ENCODE measurements around the gene MMP28. TPM values are rescaled to one million over a fixed set of nuclear protein-coding genes. Genes with fewer than 3 reads are reported as not detected.

The MMP28 gene
- polyA plus RNA-seq, 2 donors: 14.8 to 21.7 TPM

GRCh38 chr17:35801583-35802224 is 6.3 kb upstream of the MMP28 start:
- Histone ChIP-seq H3K4me1 (ENCODE audit: control insufficient read depth in 2 of 2, insufficient read depth in 2 of 2, low read length in 1 of 2) (peaks cover 0 to 2% of the 10 kb centered on the region in 2 donors), H3K4me3 (ENCODE audit: low read depth in 1 of 2, low read length in 2 of 2) (no peak overlapping the region), H3K27me3 (ENCODE audit: control insufficient read depth in 1 of 2, insufficient read depth in 2 of 2, low read length in 2 of 2) (no peaks in the 10 kb centered on the region), H3K9me3 (ENCODE audit: control insufficient read depth in 2 of 2, insufficient read depth in 1 of 2, low read depth in 1 of 2, low read length in 1 of 2) (no peaks in the 10 kb centered on the region), H3K27ac (ENCODE audit: low read depth in 2 of 2, low read length in 1 of 2) (peak overlapping the region in 1 of 2 donors; percentile 34), H3K36me3 (ENCODE audit: control insufficient read depth in 2 of 2, insufficient read depth in 2 of 2, low read length in 1 of 2) (no peaks in the 10 kb centered on the region)
- 50 to 62% methylated on average over 9 of the region's 9 CpGs for WGBS, 2 donors

- Histone ChIP-seq H3K4me3 (ENCODE audit: low read depth in 1 of 2, low read length in 2 of 2) (no peak overlapping the region), H3K4me1 (ENCODE audit: control insufficient read depth in 2 of 2, insufficient read depth in 2 of 2, low read length in 1 of 2) (peaks cover 0 to 8% of the 10 kb centered on the region in 2 donors), H3K27me3 (ENCODE audit: control insufficient read depth in 1 of 2, insufficient read depth in 2 of 2, low read length in 2 of 2) (no peaks in the 10 kb centered on the region), H3K9me3 (ENCODE audit: control insufficient read depth in 2 of 2, insufficient read depth in 1 of 2, low read depth in 1 of 2, low read length in 1 of 2) (no peaks in the 10 kb centered on the region), H3K27ac (ENCODE audit: low read depth in 2 of 2, low read length in 1 of 2) (peak overlapping the region; percentile 45 to 74), H3K36me3 (ENCODE audit: control insufficient read depth in 2 of 2, insufficient read depth in 2 of 2, low read length in 1 of 2) (no peaks in the 10 kb centered on the region)
These were observed 4.5 kb upstream of the MMP28 start for GRCh38 chr17:35799942-35800341.

- Histone ChIP-seq H3K4me3 (ENCODE audit: low read depth in 1 of 2, low read length in 2 of 2) (no peak overlapping the region), H3K4me1 (ENCODE audit: control insufficient read depth in 2 of 2, insufficient read depth in 2 of 2, low read length in 1 of 2) (peaks cover 3 to 11% of the 10 kb centered on the region in 2 donors), H3K27me3 (ENCODE audit: control insufficient read depth in 1 of 2, insufficient read depth in 2 of 2, low read length in 2 of 2) (no peaks in the 10 kb centered on the region), H3K27ac (ENCODE audit: low read depth in 2 of 2, low read length in 1 of 2) (no peak overlapping the region), H3K9me3 (ENCODE audit: control insufficient read depth in 2 of 2, insufficient read depth in 1 of 2, low read depth in 1 of 2, low read length in 1 of 2) (no peaks in the 10 kb centered on the region), H3K36me3 (ENCODE audit: control insufficient read depth in 2 of 2, insufficient read depth in 2 of 2, low read length in 1 of 2) (no peaks in the 10 kb centered on the region)
- 75 to 87% methylated on average over 5 of the region's 5 CpGs for WGBS, 2 donors
These were observed 2.5 kb upstream of the MMP28 start for GRCh38 chr17:35797918-35798317.

GRCh38 chr17:35797370-35797769 is 1.9 kb upstream of the MMP28 start:
- Histone ChIP-seq H3K27me3 (ENCODE audit: control insufficient read depth in 1 of 2, insufficient read depth in 2 of 2, low read length in 2 of 2) (no peaks in the 10 kb centered on the region), H3K36me3 (ENCODE audit: control insufficient read depth in 2 of 2, insufficient read depth in 2 of 2, low read length in 1 of 2) (no peaks in the 10 kb centered on the region), H3K9me3 (ENCODE audit: control insufficient read depth in 2 of 2, insufficient read depth in 1 of 2, low read depth in 1 of 2, low read length in 1 of 2) (no peaks in the 10 kb centered on the region), H3K4me1 (ENCODE audit: control insufficient read depth in 2 of 2, insufficient read depth in 2 of 2, low read length in 1 of 2) (peaks cover 3 to 11% of the 10 kb centered on the region in 2 donors), H3K4me3 (ENCODE audit: low read depth in 1 of 2, low read length in 2 of 2) (no peak overlapping the region), H3K27ac (ENCODE audit: low read depth in 2 of 2, low read length in 1 of 2) (no peak overlapping the region)
- WGBS, 2 donors: 56 to 62% methylated on average over 4 of the region's 4 CpGs

GRCh38 chr17:35796942-35797341 is 1.5 kb upstream of the MMP28 start:
- Histone ChIP-seq H3K9me3 (ENCODE audit: control insufficient read depth in 2 of 2, insufficient read depth in 1 of 2, low read depth in 1 of 2, low read length in 1 of 2) (no peaks in the 10 kb centered on the region), H3K4me1 (ENCODE audit: control insufficient read depth in 2 of 2, insufficient read depth in 2 of 2, low read length in 1 of 2) (peaks cover 3 to 12% of the 10 kb centered on the region in 2 donors), H3K4me3 (ENCODE audit: low read depth in 1 of 2, low read length in 2 of 2) (no peak overlapping the region), H3K27ac (ENCODE audit: low read depth in 2 of 2, low read length in 1 of 2) (no peak overlapping the region), H3K27me3 (ENCODE audit: control insufficient read depth in 1 of 2, insufficient read depth in 2 of 2, low read length in 2 of 2) (no peaks in the 10 kb centered on the region), H3K36me3 (ENCODE audit: control insufficient read depth in 2 of 2, insufficient read depth in 2 of 2, low read length in 1 of 2) (no peaks in the 10 kb centered on the region)
- whole genome bisulfite sequencing, 2 donors: 81 to 100% methylated on average over 1 of the region's 1 CpG

- H3K27me3 ChIP-seq (ENCODE audit: control insufficient read depth in 1 of 2, insufficient read depth in 2 of 2, low read length in 2 of 2): no peaks in the 10 kb centered on the region
- H3K27ac ChIP-seq (ENCODE audit: low read depth in 2 of 2, low read length in 1 of 2): peak overlapping the region; percentile 57 to 62
- no peaks in the 10 kb centered on the region for H3K36me3 ChIP-seq (ENCODE audit: control insufficient read depth in 2 of 2, insufficient read depth in 2 of 2, low read length in 1 of 2)
- WGBS, 2 donors: 31 to 34% methylated on average over 8 of the region's 8 CpGs
- H3K4me1 ChIP-seq (ENCODE audit: control insufficient read depth in 2 of 2, insufficient read depth in 2 of 2, low read length in 1 of 2): peaks cover 3 to 11% of the 10 kb centered on the region in 2 donors
- H3K9me3 ChIP-seq (ENCODE audit: control insufficient read depth in 2 of 2, insufficient read depth in 1 of 2, low read depth in 1 of 2, low read length in 1 of 2): no peaks in the 10 kb centered on the region
- peak overlapping the region; percentile 64 to 65 for H3K4me3 ChIP-seq (ENCODE audit: low read depth in 1 of 2, low read length in 2 of 2)
These were observed 427 bp upstream of the MMP28 start for GRCh38 chr17:35795871-35796265.

GRCh38 chr17:35793257-35793656 is 2.2 kb downstream of the MMP28 start:
- Histone ChIP-seq H3K27ac (ENCODE audit: low read depth in 2 of 2, low read length in 1 of 2) (peak overlapping the region in 1 of 2 donors; percentile 33), H3K36me3 (ENCODE audit: control insufficient read depth in 2 of 2, insufficient read depth in 2 of 2, low read length in 1 of 2) (no peaks in the 10 kb centered on the region), H3K4me3 (ENCODE audit: low read depth in 1 of 2, low read length in 2 of 2) (peak overlapping the region in 1 of 2 donors; percentile 13), H3K4me1 (ENCODE audit: control insufficient read depth in 2 of 2, insufficient read depth in 2 of 2, low read length in 1 of 2) (peaks cover 3 to 11% of the 10 kb centered on the region in 2 donors), H3K27me3 (ENCODE audit: control insufficient read depth in 1 of 2, insufficient read depth in 2 of 2, low read length in 2 of 2) (no peaks in the 10 kb centered on the region), H3K9me3 (ENCODE audit: control insufficient read depth in 2 of 2, insufficient read depth in 1 of 2, low read depth in 1 of 2, low read length in 1 of 2) (no peaks in the 10 kb centered on the region)
- 62 to 70% methylated on average over 3 of the region's 3 CpGs for WGBS, 2 donors

- no peaks in the 10 kb centered on the region for H3K36me3 ChIP-seq (ENCODE audit: control insufficient read depth in 2 of 2, insufficient read depth in 2 of 2, low read length in 1 of 2)
- no peaks in the 10 kb centered on the region for H3K27me3 ChIP-seq (ENCODE audit: control insufficient read depth in 1 of 2, insufficient read depth in 2 of 2, low read length in 2 of 2)
- WGBS, 2 donors: 68 to 76% methylated on average over 9 of the region's 9 CpGs
- no peaks in the 10 kb centered on the region for H3K9me3 ChIP-seq (ENCODE audit: control insufficient read depth in 2 of 2, insufficient read depth in 1 of 2, low read depth in 1 of 2, low read length in 1 of 2)
- H3K4me1 ChIP-seq (ENCODE audit: control insufficient read depth in 2 of 2, insufficient read depth in 2 of 2, low read length in 1 of 2): peaks cover 3 to 11% of the 10 kb centered on the region in 2 donors
- H3K4me3 ChIP-seq (ENCODE audit: low read depth in 1 of 2, low read length in 2 of 2): no peak overlapping the region
- peak overlapping the region; percentile 28 to 57 for H3K27ac ChIP-seq (ENCODE audit: low read depth in 2 of 2, low read length in 1 of 2)
These were observed 3.6 kb downstream of the MMP28 start for GRCh38 chr17:35791681-35792350.

- WGBS, 2 donors: 64 to 77% methylated on average over 3 of the region's 3 CpGs
- Histone ChIP-seq H3K27me3 (ENCODE audit: control insufficient read depth in 1 of 2, insufficient read depth in 2 of 2, low read length in 2 of 2) (no peaks in the 10 kb centered on the region), H3K36me3 (ENCODE audit: control insufficient read depth in 2 of 2, insufficient read depth in 2 of 2, low read length in 1 of 2) (no peaks in the 10 kb centered on the region), H3K4me3 (ENCODE audit: low read depth in 1 of 2, low read length in 2 of 2) (no peak overlapping the region), H3K27ac (ENCODE audit: low read depth in 2 of 2, low read length in 1 of 2) (no peak overlapping the region), H3K9me3 (ENCODE audit: control insufficient read depth in 2 of 2, insufficient read depth in 1 of 2, low read depth in 1 of 2, low read length in 1 of 2) (no peaks in the 10 kb centered on the region), H3K4me1 (ENCODE audit: control insufficient read depth in 2 of 2, insufficient read depth in 2 of 2, low read length in 1 of 2) (peaks cover 3 to 11% of the 10 kb centered on the region in 2 donors)
These were observed 4.6 kb downstream of the MMP28 start for GRCh38 chr17:35790841-35791240.
